Peyer's patch (tissue), 4 donors: ENCODE data around the gene DNMT1. TPM values are rescaled to one million over a fixed set of nuclear protein-coding genes. Genes with fewer than 3 reads are reported as not detected.

Experiments used
- DNase-seq, 3 donors: peaks; one replicate each; pipeline ENCODE4 v3.0.0-alpha.2; 2017 to 2019
- H3K27ac ChIP-seq, 4 donors: fragments of 200-600 bp; sonication (generic); one replicate each; pipeline ENCODE4 v1.5.1; 2016 to 2019
- H3K27me3 ChIP-seq, 2 donors: fragments of 200-600 bp; sonication (generic); one replicate each; pipeline ENCODE4 v1.5.1; 2019
- H3K36me3 ChIP-seq, 3 donors: fragments of 200-600 bp; sonication (generic); one replicate each; pipeline ENCODE4 v1.5.1; 2016 to 2019
- H3K4me1 ChIP-seq, 4 donors: fragments of 200-600 bp; sonication (generic); one replicate each; pipeline ENCODE4 v1.5.1; 2016 to 2019
- H3K4me3 ChIP-seq, 4 donors: fragments of 200-600 bp; sonication (generic); 1 replicate in 3 of 4; 2 replicates in 1 of 4; pipeline ENCODE4 v1.5.1; 2016 to 2019; ENCODE audit warnings: mild to moderate bottlenecking in 1 of 4
- H3K9me3 ChIP-seq, 4 donors: fragments of 200-600 bp; sonication (generic); one replicate each; pipeline ENCODE4 v1.5.1; 2016 to 2019; ENCODE audit warnings: mild to moderate bottlenecking in 1 of 4
- CTCF ChIP-seq, 6 experiments: fragments of 450-650 bp in 4 of 6; fragments of 200-600 bp in 2 of 6; sonication (generic) in 1 of 6; IDR thresholded peaks; one replicate each; pipeline ENCODE4 v1.5.1; 2017 to 2019; ENCODE audit warnings: antibody characterized with exemption in 6 of 6, mild to moderate bottlenecking in 3 of 6, moderate library complexity in 1 of 6
- POLR2A ChIP-seq, 2 donors: fragments of 450-650 bp; IDR thresholded peaks; one replicate each; pipeline ENCODE4 v1.5.1; 2017; ENCODE audit warnings: antibody characterized with exemption in 2 of 2, mild to moderate bottlenecking in 2 of 2, moderate library complexity in 2 of 2
- total RNA-seq, 4 donors: library from RNA; depleted of rRNA; stranded (reverse); fragments of >200 nt; gene quantifications; one replicate each; pipeline ENCODE4 v1.1.0, GENCODE V29; 2016

DNMT1 gene
- total RNA-seq, 4 donors from 2014 or later, result 22.1 to 195 (median 41.5) TPM

- Histone ChIP-seq H3K27ac (no peak overlapping the region), H3K4me3 (no peak overlapping the region), H3K27me3 (no peaks in the 10 kb centered on the region), H3K36me3 (peaks cover 0 to 39% (median 0%) of the 10 kb centered on the region in 3 donors), H3K9me3 (no peaks in the 10 kb centered on the region), H3K4me1 (peaks cover 0 to 10% (median 4%) of the 10 kb centered on the region in 4 donors)
- TF ChIP-seq POLR2A (IDR thresholded peaks at IDR 0.05) (no peak), CTCF (IDR thresholded peaks at IDR 0.05) (no peak)
- DNase-seq, result no peak
Measured at GRCh38 chr19:10089801-10090375, 104.9 kb downstream of the DNMT1 start.

DNA sequence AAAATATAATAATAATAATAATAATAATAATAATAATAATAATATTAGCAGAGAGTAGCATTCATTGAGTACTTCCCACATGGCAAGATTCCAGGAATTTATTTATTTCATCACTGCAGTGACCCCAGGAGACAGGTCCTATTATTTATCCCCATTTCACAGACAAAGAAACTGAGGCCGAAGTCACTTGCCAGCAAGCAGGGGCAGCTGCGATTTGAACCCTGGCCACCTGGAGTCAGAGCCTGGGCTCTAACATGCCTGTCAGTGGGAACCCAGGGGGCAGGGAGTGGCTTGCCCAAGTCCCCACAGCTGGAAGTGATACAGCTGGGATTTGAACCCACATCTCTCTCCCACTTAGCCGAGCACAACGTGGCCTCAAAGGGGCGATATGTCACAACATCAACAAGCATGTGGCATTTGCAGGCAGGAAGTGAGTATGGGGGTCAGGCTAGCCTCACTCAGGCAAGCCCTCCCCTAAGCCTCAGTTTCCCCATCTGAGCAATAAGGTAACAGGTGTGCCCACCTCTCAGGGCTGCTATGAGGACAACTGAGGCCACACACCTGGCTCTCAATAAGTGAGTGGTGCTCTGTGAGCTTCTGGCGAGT lies 105.7 kb downstream of the DNMT1 start:
- no peak overlapping the region for H3K4me3 ChIP-seq
- no peak for DNase-seq
- H3K9me3 ChIP-seq, result no peaks in the 10 kb centered on the region
- H3K36me3 ChIP-seq, result peaks cover 0 to 39% (median 0%) of the 10 kb centered on the region in 3 donors
- H3K27me3 ChIP-seq, result no peaks in the 10 kb centered on the region
- H3K4me1 ChIP-seq, result peaks cover 0 to 10% (median 4%) of the 10 kb centered on the region in 4 donors
- no peak for TF ChIP-seq CTCF (IDR thresholded peaks at IDR 0.05)
- TF ChIP-seq POLR2A (IDR thresholded peaks at IDR 0.05), result no peak
- no peak overlapping the region for H3K27ac ChIP-seq

- peak overlapping the region in 3 of 4 donors; percentile 82 to 99 (median 85) for H3K4me3 ChIP-seq
- H3K27ac ChIP-seq, result peak overlapping the region; percentile 86 to 92 (median 88)
- H3K9me3 ChIP-seq, result no peaks in the 10 kb centered on the region
- H3K36me3 ChIP-seq, result peaks cover 0 to 34% (median 0%) of the 10 kb centered on the region in 3 donors
- TF ChIP-seq POLR2A (IDR thresholded peaks at IDR 0.05), result no peak
- TF ChIP-seq CTCF (IDR thresholded peaks at IDR 0.05), result no peak
- H3K4me1 ChIP-seq, result peaks cover 0 to 10% (median 4%) of the 10 kb centered on the region in 4 donors
- no peaks in the 10 kb centered on the region for H3K27me3 ChIP-seq
- no peak for DNase-seq
Measured at GRCh38 chr19:10087296-10088061, 107.3 kb downstream of the DNMT1 start.

DNA sequence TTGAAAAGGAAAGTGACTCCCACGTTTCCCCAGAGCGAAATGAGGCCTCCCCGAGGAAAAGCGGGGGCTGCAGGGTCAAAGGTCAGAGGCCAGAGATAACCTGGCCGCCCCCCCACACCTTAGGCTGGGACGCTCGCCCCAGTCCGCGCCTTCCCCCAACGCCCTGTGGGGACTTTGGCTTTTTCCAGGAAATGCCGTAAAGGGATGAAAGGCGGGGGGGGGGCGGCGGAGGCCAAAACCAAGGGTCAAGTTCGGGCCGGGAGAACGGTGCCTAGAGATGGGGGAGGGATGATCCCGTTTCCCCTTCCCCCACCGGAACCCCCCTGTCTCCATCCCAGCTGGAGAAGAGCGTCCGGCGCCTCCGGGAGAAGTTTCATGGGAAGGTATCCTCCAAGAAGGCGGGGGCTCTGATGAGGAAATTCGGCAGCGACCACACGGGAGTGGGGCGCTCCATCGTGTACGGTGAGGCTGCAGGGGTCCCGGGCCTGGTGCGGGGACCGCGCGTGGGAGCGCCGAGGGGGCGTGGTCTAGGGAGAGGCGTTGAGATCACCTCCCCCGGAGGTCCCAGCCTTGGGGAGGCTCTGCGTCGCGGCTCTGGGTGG lies 108.1 kb downstream of the DNMT1 start:
- H3K4me3 ChIP-seq, result peak overlapping the region; percentile 82 to 99 (median 92)
- peak in 1 of 3 donors; percentile 60 for DNase-seq
- no peaks in the 10 kb centered on the region for H3K27me3 ChIP-seq
- H3K36me3 ChIP-seq, result peaks cover 0 to 26% (median 0%) of the 10 kb centered on the region in 3 donors
- H3K4me1 ChIP-seq, result peaks cover 0 to 10% (median 4%) of the 10 kb centered on the region in 4 donors
- H3K27ac ChIP-seq, result peak overlapping the region; percentile 86 to 92 (median 88)
- H3K9me3 ChIP-seq, result no peaks in the 10 kb centered on the region
- TF ChIP-seq POLR2A (IDR thresholded peaks at IDR 0.05) (no peak), CTCF (IDR thresholded peaks at IDR 0.05) (no peak)
